Skin of body (tissue), 2 donors: ENCODE results near the gene C22orf39. TPM values are rescaled to one million over a fixed set of nuclear protein-coding genes. Genes with fewer than 3 reads are reported as not detected.

Source experiments
- DNase-seq: peaks from one replicate; lab custom pipeline; 2025; lab: John Stamatoyannopoulos, UW
- total RNA-seq: library from RNA; depleted of rRNA; stranded (reverse); fragments of >200 nt; gene quantifications from one replicate; pipeline ENCODE4 v1.2.3, GENCODE V29; 2014

The C22orf39 gene
- total RNA-seq, 1 donor from 2014 or later = 27.1 TPM

- no peak for DNase-seq
Measured at GRCh38 chr22:19430890-19431541, 16.5 kb downstream of the C22orf39 start.

GRCh38 chr22:19429950-19430889 is 17.3 kb downstream of the C22orf39 start:
- DNase-seq = no peak

GRCh38 chr22:19424186-19424500 is 23.4 kb downstream of the C22orf39 start:
- no peak for DNase-seq

GRCh38 chr22:19422440-19423301 is 24.8 kb downstream of the C22orf39 start:
- DNase-seq = no peak

- DNase-seq = no peak
Measured at GRCh38 chr22:19420321-19420720, 27.2 kb downstream of the C22orf39 start.

- no peak for DNase-seq
Measured at GRCh38 chr22:19419464-19420178, 27.9 kb downstream of the C22orf39 start.

- DNase-seq = no peak
Measured at GRCh38 chr22:19419086-19419463, 28.4 kb downstream of the C22orf39 start.

- no peak for DNase-seq
Measured at GRCh38 chr22:19412923-19413322, 34.6 kb downstream of the C22orf39 start.

- DNase-seq = no peak
Measured at GRCh38 chr22:19412478-19412877, 35.0 kb downstream of the C22orf39 start.

GRCh38 chr22:19411690-19412045 is 35.8 kb downstream of the C22orf39 start:
- DNase-seq = no peak

GRCh38 chr22:19410941-19411689 is 36.4 kb downstream of the C22orf39 start:
- DNase-seq = no peak

- no peak for DNase-seq
Measured at GRCh38 chr22:19407649-19408606, 39.6 kb downstream of the C22orf39 start.

- no peak for DNase-seq
Measured at GRCh38 chr22:19406846-19407245, 40.7 kb downstream of the C22orf39 start.

- no peak for DNase-seq
Measured at GRCh38 chr22:19406281-19406811, 41.2 kb downstream of the C22orf39 start.

GRCh38 chr22:19405652-19406051 is 41.9 kb downstream of the C22orf39 start:
- DNase-seq = no peak

- DNase-seq = no peak
Measured at GRCh38 chr22:19405133-19405532, 42.4 kb downstream of the C22orf39 start.

- no peak for DNase-seq
Measured at GRCh38 chr22:19404676-19405075, 42.8 kb downstream of the C22orf39 start.

GRCh38 chr22:19402642-19403191 is 44.8 kb downstream of the C22orf39 start:
- no peak for DNase-seq

GRCh38 chr22:19401483-19401882 is 46.0 kb downstream of the C22orf39 start:
- DNase-seq = no peak
